ENCODE measurements around the gene ATP6V0E2.

Gene ATP6V0E2

DNA sequence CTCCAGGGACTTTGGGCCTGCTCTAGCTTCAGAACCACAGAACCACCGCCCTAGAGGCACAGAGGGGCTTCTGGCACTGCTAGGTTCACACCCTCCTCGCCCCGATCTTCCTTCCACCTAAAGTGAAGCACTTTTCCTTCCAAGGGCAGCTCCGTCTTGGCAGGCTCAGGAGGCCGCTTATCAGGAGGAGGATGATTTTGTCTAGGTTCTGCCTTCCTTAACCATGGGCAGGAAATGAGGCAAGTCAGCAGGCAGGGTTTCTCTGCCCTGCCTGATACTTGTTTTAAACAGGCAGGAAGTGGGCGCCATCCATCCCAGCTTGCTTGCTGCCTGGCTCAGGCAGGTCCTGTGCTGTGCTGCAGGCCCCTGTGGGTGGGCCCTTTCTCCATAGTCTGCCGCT, 8.3 kb upstream of the ATP6V0E2 start:
- DNase-seq (ENCODE audit: low read depth, low spot score), result no peak
- Histone ChIP-seq H3K4me3 (ENCODE audit: insufficient read length, low read depth) (no peak overlapping the region), H3K36me3 (ENCODE audit: insufficient read depth, insufficient read length, low read length) (peaks cover 2% of the 10 kb centered on the region), H3K4me1 (ENCODE audit: insufficient read depth, insufficient read length) (no peaks in the 10 kb centered on the region), H3K9me3 (ENCODE audit: insufficient read depth, low read length) (no peaks in the 10 kb centered on the region), H3K27me3 (ENCODE audit: insufficient read depth, insufficient read length) (no peaks in the 10 kb centered on the region), H3K9ac (ENCODE audit: insufficient read length, low read depth) (no peak overlapping the region)
- no peak for TF ChIP-seq SUZ12 (IDR thresholded peaks at IDR 0.05; ENCODE audit: extremely low read depth, insufficient read depth, insufficient read length)
- TF ChIP-seq YY1 (IDR thresholded peaks at IDR 0.05; ENCODE audit: insufficient read depth, insufficient read length), result no peak
- TF ChIP-seq ZNF274 (IDR thresholded peaks at IDR 0.05; ENCODE audit: low read depth, low read length), result no peak

DNA sequence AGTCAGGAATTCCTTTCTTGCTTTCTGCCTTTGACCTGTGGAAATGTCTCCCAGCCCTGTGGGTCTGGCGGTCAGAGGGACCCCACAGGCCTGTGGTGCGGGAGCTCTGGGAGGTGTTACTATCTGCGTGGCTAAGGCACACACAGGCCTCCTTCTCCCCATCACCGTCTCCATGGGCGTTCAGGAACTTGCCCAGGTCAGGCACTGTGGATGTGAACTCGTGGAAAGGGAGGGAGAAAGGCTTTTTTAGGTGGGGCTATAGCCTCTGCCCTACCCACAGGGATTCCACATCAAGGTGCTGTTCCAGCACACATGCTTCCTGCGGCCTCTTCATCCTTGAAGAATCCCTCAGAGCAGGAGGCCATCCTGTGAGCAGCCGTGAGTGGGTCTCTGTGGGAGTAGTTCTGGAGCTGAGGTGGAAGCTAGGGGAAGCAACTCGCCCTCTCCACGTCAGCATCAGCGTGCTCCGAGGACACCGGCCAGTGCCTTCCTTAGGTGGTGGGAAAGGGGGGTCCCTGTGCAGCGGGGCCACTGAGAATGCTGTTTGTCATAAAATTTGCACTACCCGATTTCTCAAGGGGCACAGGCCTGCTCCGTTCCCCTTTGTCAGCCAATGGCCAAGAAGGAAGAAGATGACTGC, 7.5 kb upstream of the ATP6V0E2 start:
- Histone ChIP-seq H3K27me3 (ENCODE audit: insufficient read depth, insufficient read length) (no peaks in the 10 kb centered on the region), H3K9me3 (ENCODE audit: insufficient read depth, low read length) (no peaks in the 10 kb centered on the region), H3K4me3 (ENCODE audit: insufficient read length, low read depth) (no peak overlapping the region), H3K9ac (ENCODE audit: insufficient read length, low read depth) (no peak overlapping the region), H3K36me3 (ENCODE audit: insufficient read depth, insufficient read length, low read length) (peaks cover 2% of the 10 kb centered on the region), H3K4me1 (ENCODE audit: insufficient read depth, insufficient read length) (no peaks in the 10 kb centered on the region)
- no peak for DNase-seq (ENCODE audit: low read depth, low spot score)
- TF ChIP-seq YY1 (IDR thresholded peaks at IDR 0.05; ENCODE audit: insufficient read depth, insufficient read length) (no peak), SUZ12 (IDR thresholded peaks at IDR 0.05; ENCODE audit: extremely low read depth, insufficient read depth, insufficient read length) (no peak), ZNF274 (IDR thresholded peaks at IDR 0.05; ENCODE audit: low read depth, low read length) (no peak)

DNA sequence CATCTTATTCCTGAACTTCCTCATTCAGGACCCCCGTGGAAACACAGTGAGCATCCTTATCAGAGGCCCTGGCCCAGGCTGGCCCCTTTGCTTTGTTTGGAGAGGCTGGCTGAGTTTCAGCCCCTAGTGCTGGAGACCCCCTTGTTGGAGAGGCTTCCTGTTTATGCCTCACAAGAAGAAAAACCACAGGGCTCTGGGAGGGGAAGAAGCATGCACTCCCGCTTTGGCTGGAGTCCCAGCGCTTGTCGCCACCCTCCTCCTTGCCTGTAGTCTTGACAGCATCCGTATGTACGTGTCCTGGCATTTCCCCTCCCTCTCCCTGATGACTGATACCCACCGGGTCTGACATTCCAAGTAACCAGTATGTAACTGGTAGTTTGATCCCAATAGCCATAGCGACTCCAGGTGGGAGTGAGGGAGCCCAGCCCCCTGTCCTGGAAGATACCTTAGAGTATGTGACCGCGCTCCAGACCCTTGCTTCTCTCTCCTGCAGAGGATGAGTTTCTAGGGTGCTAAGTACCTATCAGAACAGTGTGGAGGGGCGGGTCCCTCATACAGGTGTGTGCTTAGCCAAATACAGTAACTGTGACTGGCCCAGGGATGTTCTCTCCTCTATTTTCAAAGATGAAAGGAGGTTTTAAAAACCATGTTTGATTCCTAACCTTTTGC, 6.9 kb upstream of the ATP6V0E2 start:
- H3K27me3 ChIP-seq (ENCODE audit: insufficient read depth, insufficient read length), result no peaks in the 10 kb centered on the region
- no peak for TF ChIP-seq SUZ12 (IDR thresholded peaks at IDR 0.05; ENCODE audit: extremely low read depth, insufficient read depth, insufficient read length)
- no peak for TF ChIP-seq YY1 (IDR thresholded peaks at IDR 0.05; ENCODE audit: insufficient read depth, insufficient read length)
- no peak for TF ChIP-seq ZNF274 (IDR thresholded peaks at IDR 0.05; ENCODE audit: low read depth, low read length)
- no peak overlapping the region for H3K9ac ChIP-seq (ENCODE audit: insufficient read length, low read depth)
- no peaks in the 10 kb centered on the region for H3K9me3 ChIP-seq (ENCODE audit: insufficient read depth, low read length)
- H3K4me3 ChIP-seq (ENCODE audit: insufficient read length, low read depth), result no peak overlapping the region
- H3K36me3 ChIP-seq (ENCODE audit: insufficient read depth, insufficient read length, low read length), result peaks cover 2% of the 10 kb centered on the region
- H3K4me1 ChIP-seq (ENCODE audit: insufficient read depth, insufficient read length), result no peaks in the 10 kb centered on the region
- no peak for DNase-seq (ENCODE audit: low read depth, low spot score)

DNA sequence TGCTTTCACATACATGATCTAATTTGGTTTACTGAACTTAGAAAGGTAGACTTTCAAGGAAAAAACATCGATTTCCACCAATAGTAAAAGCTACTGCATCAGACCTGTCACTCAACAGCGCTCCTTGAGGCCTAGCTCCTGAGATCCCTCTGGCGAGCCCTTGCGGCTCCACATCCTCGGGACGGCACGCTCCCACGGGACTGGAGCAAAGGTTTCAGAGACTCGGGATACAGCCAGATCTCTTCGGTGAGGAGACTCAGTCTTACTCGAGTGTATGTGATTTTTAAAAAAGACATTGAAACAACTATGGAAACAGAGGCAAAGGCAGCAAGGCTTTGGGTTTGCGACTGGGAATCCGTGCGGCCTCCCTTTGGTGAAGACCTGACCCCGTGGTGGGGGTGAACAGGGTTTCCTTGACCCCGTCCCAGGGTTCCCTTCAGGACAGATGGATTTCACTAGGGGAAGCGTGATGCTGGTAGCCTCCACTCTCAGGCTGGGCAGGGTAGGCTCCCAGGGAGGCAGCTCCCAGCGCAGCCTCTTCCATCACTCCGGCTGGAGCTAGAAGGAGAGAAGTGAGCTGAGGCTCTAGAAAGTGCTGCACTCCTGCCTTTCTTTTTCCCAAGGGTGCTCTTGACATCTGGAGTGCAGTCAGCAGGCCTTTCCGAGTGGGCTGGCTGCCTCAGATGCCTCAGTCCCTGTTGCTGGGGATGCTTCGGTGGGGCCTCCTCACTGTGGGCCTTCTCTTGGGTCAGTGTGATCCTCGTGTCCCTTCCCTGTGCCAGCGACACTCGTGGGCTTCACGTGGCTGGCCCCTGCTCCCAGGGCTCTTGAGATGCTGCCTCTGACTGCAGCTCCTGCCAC, 5.8 kb upstream of the ATP6V0E2 start:
- no peak for DNase-seq (ENCODE audit: low read depth, low spot score)
- H3K9me3 ChIP-seq (ENCODE audit: insufficient read depth, low read length), result no peaks in the 10 kb centered on the region
- H3K36me3 ChIP-seq (ENCODE audit: insufficient read depth, insufficient read length, low read length), result peaks cover 2% of the 10 kb centered on the region
- no peaks in the 10 kb centered on the region for H3K27me3 ChIP-seq (ENCODE audit: insufficient read depth, insufficient read length)
- no peak overlapping the region for H3K4me3 ChIP-seq (ENCODE audit: insufficient read length, low read depth)
- TF ChIP-seq ZNF274 (IDR thresholded peaks at IDR 0.05; ENCODE audit: low read depth, low read length), result no peak
- no peak for TF ChIP-seq SUZ12 (IDR thresholded peaks at IDR 0.05; ENCODE audit: extremely low read depth, insufficient read depth, insufficient read length)
- no peak for TF ChIP-seq YY1 (IDR thresholded peaks at IDR 0.05; ENCODE audit: insufficient read depth, insufficient read length)
- no peak overlapping the region for H3K9ac ChIP-seq (ENCODE audit: insufficient read length, low read depth)
- H3K4me1 ChIP-seq (ENCODE audit: insufficient read depth, insufficient read length), result peaks cover 3% of the 10 kb centered on the region

DNA sequence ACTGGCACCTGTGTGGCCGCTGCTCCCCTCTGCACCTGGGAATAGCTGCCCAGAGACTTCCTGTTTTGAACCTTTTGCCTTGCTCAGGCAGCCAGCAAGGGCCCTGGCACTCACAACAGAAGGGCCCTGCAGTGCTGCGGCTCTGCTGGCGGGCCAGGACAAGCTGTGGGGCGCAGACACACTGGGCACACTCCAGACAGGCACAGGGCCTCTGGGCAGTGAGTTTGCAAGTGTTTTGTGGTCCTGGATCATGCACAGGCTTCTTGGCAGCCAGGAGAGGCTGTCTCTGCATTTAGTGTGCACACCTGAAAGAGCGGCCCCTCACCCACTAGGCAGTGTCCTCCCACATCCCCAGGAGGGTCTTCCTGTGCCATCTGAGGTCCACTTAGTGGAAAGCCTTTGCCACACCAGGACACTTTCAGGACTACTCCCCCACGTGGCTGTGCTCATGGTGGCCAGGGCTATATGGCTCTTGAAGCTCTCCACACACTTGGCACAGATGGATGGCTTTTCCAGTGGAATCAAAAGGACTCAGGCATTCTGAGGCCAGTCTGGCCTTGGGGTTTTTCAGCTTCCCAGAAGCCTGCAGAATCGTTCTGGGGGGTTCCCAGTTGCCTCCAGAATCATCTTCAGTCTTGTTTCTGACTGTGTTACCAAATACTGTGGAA, 5.0 kb upstream of the ATP6V0E2 start:
- H3K36me3 ChIP-seq (ENCODE audit: insufficient read depth, insufficient read length, low read length), result peaks cover 2% of the 10 kb centered on the region
- H3K9ac ChIP-seq (ENCODE audit: insufficient read length, low read depth), result no peak overlapping the region
- no peak overlapping the region for H3K4me3 ChIP-seq (ENCODE audit: insufficient read length, low read depth)
- H3K4me1 ChIP-seq (ENCODE audit: insufficient read depth, insufficient read length), result peaks cover 3% of the 10 kb centered on the region
- no peak for TF ChIP-seq ZNF274 (IDR thresholded peaks at IDR 0.05; ENCODE audit: low read depth, low read length)
- no peaks in the 10 kb centered on the region for H3K9me3 ChIP-seq (ENCODE audit: insufficient read depth, low read length)
- DNase-seq (ENCODE audit: low read depth, low spot score), result no peak
- no peaks in the 10 kb centered on the region for H3K27me3 ChIP-seq (ENCODE audit: insufficient read depth, insufficient read length)

DNA sequence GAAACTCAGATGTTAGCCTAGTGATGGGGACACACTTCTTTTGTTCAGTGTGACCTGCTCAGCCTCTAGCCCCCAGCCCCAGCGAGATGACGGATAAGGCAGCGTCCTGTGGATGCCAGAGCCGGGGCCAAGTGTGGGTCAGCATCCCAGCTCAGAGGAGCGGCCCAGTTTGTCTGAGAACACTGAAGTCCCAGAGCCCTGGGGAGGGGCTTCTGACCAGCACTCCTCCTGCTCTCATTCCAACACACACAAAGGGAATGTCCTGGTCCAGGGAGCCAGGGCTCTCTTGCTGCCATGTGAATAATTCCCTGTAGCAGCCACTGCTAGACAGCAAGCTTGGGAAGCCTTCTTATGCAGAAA, 4.5 kb upstream of the ATP6V0E2 start:
- Histone ChIP-seq H3K4me3 (ENCODE audit: insufficient read length, low read depth) (no peak overlapping the region), H3K4me1 (ENCODE audit: insufficient read depth, insufficient read length) (peaks cover 5% of the 10 kb centered on the region)
- DNase-seq (ENCODE audit: low read depth, low spot score), result no peak

DNA sequence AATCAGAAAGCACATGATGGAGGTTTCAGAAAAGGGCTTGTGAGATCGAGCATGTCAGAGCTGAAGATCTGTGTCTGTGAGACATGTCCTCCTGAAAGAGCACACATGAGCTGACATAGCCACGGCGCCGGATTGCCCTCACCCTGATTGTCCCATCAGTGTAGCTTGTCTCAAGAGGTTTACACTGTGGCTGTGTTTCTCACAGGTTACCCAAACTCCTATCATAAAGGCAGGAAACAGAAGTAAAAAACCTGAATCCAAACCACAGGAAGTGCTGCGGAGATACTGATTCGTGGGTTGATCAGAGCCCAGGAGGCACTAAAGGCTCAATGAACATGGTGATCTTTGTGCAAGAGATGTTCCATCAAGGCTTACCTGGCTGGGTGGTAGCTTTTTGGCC, 3.9 kb upstream of the ATP6V0E2 start:
- peaks cover 2% of the 10 kb centered on the region for H3K36me3 ChIP-seq (ENCODE audit: insufficient read depth, insufficient read length, low read length)
- peaks cover 11% of the 10 kb centered on the region for H3K27me3 ChIP-seq (ENCODE audit: insufficient read depth, insufficient read length)
- H3K4me1 ChIP-seq (ENCODE audit: insufficient read depth, insufficient read length), result peaks cover 10% of the 10 kb centered on the region
- TF ChIP-seq SUZ12 (IDR thresholded peaks at IDR 0.05; ENCODE audit: extremely low read depth, insufficient read depth, insufficient read length) (no peak), ZNF274 (IDR thresholded peaks at IDR 0.05; ENCODE audit: low read depth, low read length) (no peak), YY1 (IDR thresholded peaks at IDR 0.05; ENCODE audit: insufficient read depth, insufficient read length) (no peak)
- H3K9ac ChIP-seq (ENCODE audit: insufficient read length, low read depth), result no peak overlapping the region
- DNase-seq (ENCODE audit: low read depth, low spot score), result no peak
- H3K9me3 ChIP-seq (ENCODE audit: insufficient read depth, low read length), result no peaks in the 10 kb centered on the region
- no peak overlapping the region for H3K4me3 ChIP-seq (ENCODE audit: insufficient read length, low read depth)

More for the DNA sequence above, 4.5 kb upstream of the ATP6V0E2 start:
- H3K9me3 ChIP-seq (ENCODE audit: insufficient read depth, low read length), result no peaks in the 10 kb centered on the region
- no peak overlapping the region for H3K9ac ChIP-seq (ENCODE audit: insufficient read length, low read depth)
- no peak for TF ChIP-seq ZNF274 (IDR thresholded peaks at IDR 0.05; ENCODE audit: low read depth, low read length)
- peaks cover 2% of the 10 kb centered on the region for H3K36me3 ChIP-seq (ENCODE audit: insufficient read depth, insufficient read length, low read length)
- peaks cover 5% of the 10 kb centered on the region for H3K27me3 ChIP-seq (ENCODE audit: insufficient read depth, insufficient read length)

All from NT2/D1 (cell line).